ENCODE data around the gene TCF7. TPM values are rescaled to one million over a fixed set of nuclear protein-coding genes. Genes with fewer than 3 reads are reported as not detected.

The TCF7 gene
- total RNA-seq, 1 experiment from 2014 or later, result 18.2 TPM

DNA sequence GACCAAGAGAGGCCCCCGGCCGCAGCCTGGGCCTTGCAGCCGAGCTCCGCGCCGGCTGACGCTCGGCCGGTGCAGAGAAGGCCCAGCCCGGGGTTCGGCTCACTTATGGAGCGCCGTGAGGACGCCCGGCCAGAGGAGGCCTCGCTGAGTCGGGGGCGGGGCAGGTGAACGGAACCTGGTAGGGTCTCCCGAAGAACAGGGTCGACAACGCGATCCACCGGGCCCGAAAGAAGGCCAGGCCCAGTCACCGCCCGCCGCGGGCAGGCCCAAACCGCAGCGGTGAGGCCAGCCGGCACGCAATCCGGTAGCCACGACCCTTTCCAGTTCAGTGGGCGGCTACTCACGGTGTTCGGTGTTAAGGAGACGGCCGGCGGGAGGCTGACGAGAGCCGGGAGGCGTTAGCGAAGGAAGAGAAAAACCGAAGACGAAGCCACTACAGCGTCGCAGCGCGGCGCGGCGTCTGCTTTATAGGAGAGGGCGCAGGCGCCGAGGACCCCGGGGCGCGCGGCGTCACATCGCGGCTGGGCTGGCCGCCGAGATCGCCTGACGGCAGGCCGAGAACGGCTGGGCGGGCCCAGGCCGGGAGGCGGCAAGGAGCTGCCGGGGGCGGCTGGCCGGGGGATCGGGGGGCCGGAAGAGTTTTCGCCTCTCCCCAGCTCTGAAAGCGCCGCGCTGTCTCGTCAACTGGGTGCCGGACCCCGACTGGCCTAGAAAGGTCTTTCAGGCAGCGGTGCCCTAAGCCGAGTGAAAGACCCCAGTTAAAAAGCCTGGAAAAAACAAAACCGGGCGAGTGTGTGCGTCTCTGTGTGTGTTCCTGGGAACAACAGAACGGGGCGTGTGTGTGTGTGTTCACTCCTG is 62.3 kb downstream of the TCF7 start, which contains the start of gene SKP1:
SKP1 (minus strand) TSS at position 440 of the 858 bp plus-strand sequence. CDS start 2,928 bp downstream, outside the sequence.
- peak within 1 kb of the TSS; percentile 97 to 99 for H3K4me3 Mint-ChIP-seq

More for the DNA sequence above, 62.3 kb downstream of the TCF7 start, which contains the start of gene SKP1:
- Histone ChIP-seq H2AFZ (ENCODE audit: low read length) (no peak within 1 kb of the TSS), H3K27ac (ENCODE audit: insufficient read length, low read depth, low read length) (peak within 1 kb of the TSS; percentile 58), H4K91ac (ENCODE audit: insufficient read length, low read depth, low read length) (no peak within 1 kb of the TSS), H2BK20ac (ENCODE audit: low read depth, low read length, poor library complexity, severe bottlenecking) (no peak within 1 kb of the TSS), H3K9me3 (ENCODE audit: control insufficient read depth, low read depth, low read length) (no peaks in the 10 kb centered on the region), H3T11ph (ENCODE audit: low read length) (no peak within 1 kb of the TSS), H3K4me2 (ENCODE audit: insufficient read depth, insufficient read length, low read length) (peak within 1 kb of the TSS; percentile 86), H3K79me2 (ENCODE audit: insufficient read depth, low read length) (peaks cover 18% of the 10 kb centered on the region), H3K56ac (ENCODE audit: insufficient read length, low read depth, low read length) (no peak within 1 kb of the TSS), H3K4me1 (ENCODE audit: insufficient read depth, low read length) (peaks cover 3% of the 10 kb centered on the region), H3K4ac (ENCODE audit: low read depth, low read length) (no peak within 1 kb of the TSS), H3K14ac (ENCODE audit: insufficient read depth, low read length) (peak within 1 kb of the TSS; percentile 96), H4K5ac (ENCODE audit: insufficient read length, low read depth, low read length) (peak within 1 kb of the TSS; percentile 15), H3K9ac (ENCODE audit: extremely low read depth, insufficient read length, low read length) (peak within 1 kb of the TSS; percentile 93), H2BK15ac (ENCODE audit: low read depth, low read length) (no peak within 1 kb of the TSS), H4K20me1 (ENCODE audit: control insufficient read depth, insufficient read depth, insufficient read length) (peaks cover 3% of the 10 kb centered on the region), H3K79me1 (ENCODE audit: insufficient read depth, low read depth, low read length, poor library complexity, severe bottlenecking) (peaks cover 8% of the 10 kb centered on the region), H2AK5ac (ENCODE audit: insufficient read length, low read length) (no peak within 1 kb of the TSS), H2BK120ac (ENCODE audit: low read depth, low read length, poor library complexity, severe bottlenecking) (no peak within 1 kb of the TSS), H2BK12ac (ENCODE audit: insufficient read length, low read depth, low read length) (no peak within 1 kb of the TSS), H3K18ac (ENCODE audit: insufficient read length, low read depth, low read length) (peak within 1 kb of the TSS; percentile 98), H3K27me3 (ENCODE audit: insufficient read depth, low read length) (no peaks in the 10 kb centered on the region), H3K23me2 (ENCODE audit: insufficient read length, low read depth, low read length, poor library complexity, severe bottlenecking) (peaks cover 11% of the 10 kb centered on the region), H3K23ac (ENCODE audit: insufficient read length, low read depth, low read length) (no peak within 1 kb of the TSS), H2BK5ac (ENCODE audit: insufficient read length, low read length) (no peak within 1 kb of the TSS), H4K8ac (replicated peaks; ENCODE audit: insufficient read length, low read depth, low read length) (no peak within 1 kb of the TSS)
- H3K27ac Mint-ChIP-seq, result peak within 1 kb of the TSS; percentile 97 to 98 (median 98)
- no CpG with 5 or more reads among the region's 92 CpGs for WGBS (ENCODE audit: extremely low coverage, insufficient read length, low lambda C conversion rate)
- H3K4me1 Mint-ChIP-seq, result peaks cover 14 to 17% of the 10 kb centered on the region in 2 experiments
- H3K36me3 Mint-ChIP-seq (ENCODE audit: insufficient read depth in 1 of 3, low read depth in 3 of 3), result peaks cover 16 to 23% (median 21%) of the 10 kb centered on the region in 3 experiments; a peak in 6 of 7 replicates
- no peaks in the 10 kb centered on the region for H3K27me3 Mint-ChIP-seq (ENCODE audit: low read depth)
- TF ChIP-seq, protein P1, sequence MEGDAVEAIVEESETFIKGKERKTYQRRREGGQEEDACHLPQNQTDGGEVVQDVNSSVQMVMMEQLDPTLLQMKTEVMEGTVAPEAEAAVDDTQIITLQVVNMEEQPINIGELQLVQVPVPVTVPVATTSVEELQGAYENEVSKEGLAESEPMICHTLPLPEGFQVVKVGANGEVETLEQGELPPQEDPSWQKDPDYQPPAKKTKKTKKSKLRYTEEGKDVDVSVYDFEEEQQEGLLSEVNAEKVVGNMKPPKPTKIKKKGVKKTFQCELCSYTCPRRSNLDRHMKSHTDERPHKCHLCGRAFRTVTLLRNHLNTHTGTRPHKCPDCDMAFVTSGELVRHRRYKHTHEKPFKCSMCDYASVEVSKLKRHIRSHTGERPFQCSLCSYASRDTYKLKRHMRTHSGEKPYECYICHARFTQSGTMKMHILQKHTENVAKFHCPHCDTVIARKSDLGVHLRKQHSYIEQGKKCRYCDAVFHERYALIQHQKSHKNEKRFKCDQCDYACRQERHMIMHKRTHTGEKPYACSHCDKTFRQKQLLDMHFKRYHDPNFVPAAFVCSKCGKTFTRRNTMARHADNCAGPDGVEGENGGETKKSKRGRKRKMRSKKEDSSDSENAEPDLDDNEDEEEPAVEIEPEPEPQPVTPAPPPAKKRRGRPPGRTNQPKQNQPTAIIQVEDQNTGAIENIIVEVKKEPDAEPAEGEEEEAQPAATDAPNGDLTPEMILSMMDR (conservative IDR thresholded peaks at IDR 0.05), result no peak
- peak; percentile 78 for DNase-seq
- H3K9me3 Mint-ChIP-seq, result no peaks in the 10 kb centered on the region

All from H9 (cell line).